HFF-Myc (cell line): Measurements from ENCODE around the gene VGLL1.
A peak's percentile ranks its signal among the peaks of the same experiment; 100 is the strongest.

Source experiments
- DNase-seq: peaks from one replicate; pipeline ENCODE4 v3.0.0-alpha.2; 2011; ENCODE audit warnings: low read depth; ENCODE audit errors: extremely low read depth
- H3K4me3 ChIP-seq: replicated peaks from 2 replicates; pipeline ENCODE4 v1.5.1; 2011; ENCODE audit warnings: low read depth, mild to moderate bottlenecking, control low read depth, low read length
- CTCF ChIP-seq: IDR thresholded peaks from 2 replicates; pipeline ENCODE4 v1.5.1; 2012; ENCODE audit warnings: mild to moderate bottlenecking, low read depth, low read length, control low read depth; ENCODE audit errors: missing control alignments

VGLL1 gene

GRCh38 chrX:136531951-136532350, at the start of gene VGLL1:
VGLL1 (plus strand) TSS chrX:136532215; CDS start chrX:136536021, 3,806 bp downstream.
- DNase-seq = no peak
- TF ChIP-seq CTCF = no peak
- H3K4me3 ChIP-seq = no peak within 1 kb of the TSS

- TF ChIP-seq CTCF = no peak
- DNase-seq = no peak
Observed at GRCh38 chrX:136487647-136488046, 44.4 kb upstream of the VGLL1 start, which contains the start of gene BRS3. BRS3 (plus strand) TSS chrX:136487947; CDS start chrX:136488115, 168 bp downstream.

GRCh38 chrX:136488706-136489105, 43.3 kb upstream of the VGLL1 start:
- no peak for DNase-seq
- H3K4me3 ChIP-seq = no peak overlapping the region
- TF ChIP-seq CTCF = no peak

More at GRCh38 chrX:136487647-136488046, 44.4 kb upstream of the VGLL1 start, which contains the start of gene BRS3:
- no peak within 1 kb of the TSS for H3K4me3 ChIP-seq

GRCh38 chrX:136491832-136492231, 40.2 kb upstream of the VGLL1 start:
- H3K4me3 ChIP-seq = no peak overlapping the region
- DNase-seq = no peak
- TF ChIP-seq CTCF = no peak

- no peak for DNase-seq
- no peak for TF ChIP-seq CTCF
- no peak overlapping the region for H3K4me3 ChIP-seq
Observed at GRCh38 chrX:136493011-136493410, 39.0 kb upstream of the VGLL1 start.

- no peak for TF ChIP-seq CTCF
- DNase-seq = no peak
- no peak overlapping the region for H3K4me3 ChIP-seq
Observed at GRCh38 chrX:136495043-136495442, 37.0 kb upstream of the VGLL1 start.

- peak overlapping the region; percentile 54 for H3K4me3 ChIP-seq
- DNase-seq = no peak
- no peak for TF ChIP-seq CTCF
Observed at GRCh38 chrX:136496186-136496763, 35.7 kb upstream of the VGLL1 start.
